A673 (cell line): ENCODE data around the gene TMEM43. TPM values are rescaled to one million over a fixed set of nuclear protein-coding genes. Genes with fewer than 3 reads are reported as not detected.
"Not testable (repeated sequence)": the region's sequence is repeated elsewhere in the genome, so short reads cannot be mapped to it uniquely, and the experiment has no call there.

Experiments used
- BruUV-seq: library from RNA; stranded (reverse); fragments of 400-500 nt; replicated peaks from 2 replicates; lab custom pipeline; 2021; lab: Mats Ljungman, UMichigan
- CTCF ChIA-PET: fragments of 300-600 bp; sonication (Branson Sonifier 250); formaldehyde crosslinking; loops from one replicate; lab custom pipeline; 2022; ENCODE audit warnings: antibody characterized with exemption; lab: Charles Lee
- POLR2A ChIA-PET: fragments of 300-600 bp; sonication (Branson Sonifier 250); formaldehyde crosslinking; loops from one replicate; lab custom pipeline; 2022; ENCODE audit warnings: antibody characterized with exemption; ENCODE audit not compliant: low non-redundant PET; lab: Charles Lee
- DNase-seq: peaks from one replicate; pipeline ENCODE4 v3.0.0-alpha.2; 2015; ENCODE audit warnings: low spot score
- H3K27ac ChIP-seq: fragments of 200-600 bp; sonication (generic); 2 replicates; pipeline ENCODE4 v1.5.1; 2016; ENCODE audit warnings: mixed run types, low read depth, mild to moderate bottlenecking, mixed read lengths, antibody characterized with exemption, low read length; ENCODE audit not compliant: poor library complexity, severe bottlenecking
- H3K27me3 ChIP-seq: fragments of 200-600 bp; sonication (generic); replicated peaks from 2 replicates; pipeline ENCODE4 v1.6.1; 2017; ENCODE audit warnings: mixed run types, low read depth, mild to moderate bottlenecking, mixed read lengths, antibody characterized with exemption, low read length; ENCODE audit not compliant: insufficient read depth, poor library complexity
- H3K36me3 ChIP-seq: fragments of 200-600 bp; sonication (generic); 2 replicates; pipeline ENCODE4 v1.6.1; 2016; ENCODE audit warnings: mixed run types, mild to moderate bottlenecking, mixed read lengths, antibody characterized with exemption, low read length; ENCODE audit not compliant: insufficient read depth, poor library complexity, severe bottlenecking
- H3K4me1 ChIP-seq: fragments of 200-600 bp; sonication (generic); 2 replicates; pipeline ENCODE4 v1.6.1; 2017; ENCODE audit warnings: mixed run types, mild to moderate bottlenecking, mixed read lengths, antibody characterized with exemption, low read length; ENCODE audit not compliant: insufficient read depth, poor library complexity, severe bottlenecking
- H3K4me3 ChIP-seq: fragments of 200-600 bp; sonication (generic); 2 replicates; pipeline ENCODE4 v1.5.1; 2016; ENCODE audit warnings: low read depth, mixed run types, mild to moderate bottlenecking, mixed read lengths, low read length; ENCODE audit not compliant: poor library complexity, severe bottlenecking
- H3K9me3 ChIP-seq: fragments of 200-600 bp; sonication (generic); 2 replicates; pipeline ENCODE4 v1.6.1; 2016; ENCODE audit warnings: mixed run types, low read depth, mild to moderate bottlenecking, mixed read lengths, antibody characterized with exemption, low read length; ENCODE audit not compliant: poor library complexity, severe bottlenecking
- EZH2 ChIP-seq: fragments of 200-600 bp; sonication (generic); IDR thresholded peaks from 2 replicates; pipeline ENCODE4 v1.6.1; 2017; ENCODE audit warnings: borderline replicate concordance, low read depth, mild to moderate bottlenecking, mixed read lengths, antibody characterized with exemption, low read length; ENCODE audit not compliant: poor library complexity, severe bottlenecking
- intact Hi-C: fragments of 100-400 bp; cut with micrococcal nuclease; formaldehyde crosslinking; loops from one replicate; pipeline ENCODE4 v1.10.0; 2022; ENCODE audit not compliant: unreplicated experiment
- total RNA-seq: library from RNA; stranded (reverse); gene quantifications from 2 replicates; pipeline ENCODE4 v1.2.3, GENCODE V29; 2021
- TF ChIP-seq, protein P1 (sequence below): fragments of 300-800, 200-600 bp; sonication (generic); conservative IDR thresholded peaks from 2 replicates; pipeline ENCODE4 v1.5.1; 2017; ENCODE audit warnings: low read depth, mild to moderate bottlenecking, antibody characterized with exemption, low read length, moderate library complexity, mixed read lengths

The TMEM43 gene
- total RNA-seq, 1 experiment from 2014 or later = 55.6 TPM

DNA sequence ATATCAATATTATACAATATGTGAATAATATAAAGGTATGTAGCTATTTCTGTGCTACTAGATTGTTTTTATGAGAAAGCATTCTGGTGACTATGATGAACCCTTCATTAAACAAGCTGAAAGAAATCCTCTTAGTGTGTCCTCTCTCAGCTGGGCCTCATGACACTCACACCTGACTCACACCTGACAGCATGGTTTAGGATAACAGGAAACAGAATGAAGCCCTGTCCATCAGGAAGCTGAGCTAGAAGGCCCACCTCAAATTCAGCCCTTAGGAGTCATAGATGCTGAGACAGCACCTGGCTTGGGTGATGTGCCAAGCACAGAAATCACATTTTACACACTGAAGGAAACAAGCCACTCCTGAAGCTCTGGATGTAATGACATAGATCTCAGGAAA is 31.0 kb upstream of the TMEM43 start:
- intact Hi-C loops = no loop called here
- Histone ChIP-seq H3K36me3 (no peaks in the 10 kb centered on the region), H3K9me3 (peaks cover 2% of the 10 kb centered on the region), H3K4me1 (no peaks in the 10 kb centered on the region), H3K4me3 (no peak overlapping the region), H3K27ac (no peak overlapping the region), H3K27me3 (no peaks in the 10 kb centered on the region)
- no peak for DNase-seq
- no TSS peak for BruUV-seq
- ChIA-PET POLR2A (no interaction called here), CTCF (no interaction called here)
- TF ChIP-seq, protein P1, sequence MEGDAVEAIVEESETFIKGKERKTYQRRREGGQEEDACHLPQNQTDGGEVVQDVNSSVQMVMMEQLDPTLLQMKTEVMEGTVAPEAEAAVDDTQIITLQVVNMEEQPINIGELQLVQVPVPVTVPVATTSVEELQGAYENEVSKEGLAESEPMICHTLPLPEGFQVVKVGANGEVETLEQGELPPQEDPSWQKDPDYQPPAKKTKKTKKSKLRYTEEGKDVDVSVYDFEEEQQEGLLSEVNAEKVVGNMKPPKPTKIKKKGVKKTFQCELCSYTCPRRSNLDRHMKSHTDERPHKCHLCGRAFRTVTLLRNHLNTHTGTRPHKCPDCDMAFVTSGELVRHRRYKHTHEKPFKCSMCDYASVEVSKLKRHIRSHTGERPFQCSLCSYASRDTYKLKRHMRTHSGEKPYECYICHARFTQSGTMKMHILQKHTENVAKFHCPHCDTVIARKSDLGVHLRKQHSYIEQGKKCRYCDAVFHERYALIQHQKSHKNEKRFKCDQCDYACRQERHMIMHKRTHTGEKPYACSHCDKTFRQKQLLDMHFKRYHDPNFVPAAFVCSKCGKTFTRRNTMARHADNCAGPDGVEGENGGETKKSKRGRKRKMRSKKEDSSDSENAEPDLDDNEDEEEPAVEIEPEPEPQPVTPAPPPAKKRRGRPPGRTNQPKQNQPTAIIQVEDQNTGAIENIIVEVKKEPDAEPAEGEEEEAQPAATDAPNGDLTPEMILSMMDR = no peak

GRCh38 chr3:14096742-14097141 is 28.1 kb upstream of the TMEM43 start:
- Histone ChIP-seq H3K27ac (no peak overlapping the region), H3K4me1 (no peaks in the 10 kb centered on the region), H3K4me3 (no peak overlapping the region), H3K27me3 (no peaks in the 10 kb centered on the region), H3K36me3 (no peaks in the 10 kb centered on the region), H3K9me3 (no peaks in the 10 kb centered on the region)
- no TSS peak for BruUV-seq
- ChIA-PET CTCF (no interaction called here), POLR2A (no interaction called here)
- no peak for DNase-seq
- no peak for TF ChIP-seq EZH2
- TF ChIP-seq, protein P1 = no peak
- intact Hi-C loops = no loop called here

GRCh38 chr3:14097616-14098391 is 27.0 kb upstream of the TMEM43 start:
- CTCF ChIA-PET = no interaction called here

GRCh38 chr3:14109821-14110220 is 15.0 kb upstream of the TMEM43 start:
- POLR2A ChIA-PET, intact Hi-C loops, DNase-seq, H3K4me1 ChIP-seq, CTCF ChIA-PET, BruUV-seq, H3K4me3 ChIP-seq, H3K27me3 ChIP-seq, H3K27ac ChIP-seq, H3K9me3 ChIP-seq: not testable (repeated sequence)
- H3K36me3 ChIP-seq = peaks cover 23% of the 10 kb centered on the region

More at GRCh38 chr3:14097616-14098391, 27.0 kb upstream of the TMEM43 start:
- Histone ChIP-seq H3K4me1 (no peaks in the 10 kb centered on the region), H3K4me3 (no peak overlapping the region), H3K27ac (no peak overlapping the region), H3K9me3 (no peaks in the 10 kb centered on the region), H3K27me3 (no peaks in the 10 kb centered on the region), H3K36me3 (no peaks in the 10 kb centered on the region)
- no peak for TF ChIP-seq EZH2
- intact Hi-C loops = no loop called here
- BruUV-seq = no TSS peak
- no peak for DNase-seq
- POLR2A ChIA-PET = no interaction called here
